GM12878 (cell line): ENCODE results near the gene CFAP74. TPM values are rescaled to one million over a fixed set of nuclear protein-coding genes. Genes with fewer than 3 reads are reported as not detected.

Experiments used
- ATAC-seq: fragments of 200-7000 bp; cut with Tn5 transposase; 3 replicates; pipeline ENCODE4 v1.9.1; 2020; ENCODE audit warnings: mild to moderate bottlenecking, moderate library complexity
- BruUV-seq: library from RNA; stranded (reverse); fragments of 400-500 nt; replicated peaks from 2 replicates; lab custom pipeline; 2021; lab: Mats Ljungman, UMichigan
- CTCF ChIA-PET: fragments of 300-600 bp; sonication (Branson Sonifier 250); formaldehyde crosslinking; extraction: SDS; loops from one replicate; lab custom pipeline; 2021; ENCODE audit warnings: inconsistent platforms; lab: Yijun Ruan, JAX
- POLR2A ChIA-PET: fragments of 350-600 bp; formaldehyde crosslinking; extraction: SDS; loops from one replicate; lab custom pipeline; 2021; ENCODE audit warnings: inconsistent platforms; lab: Charles Lee
- RAD21 ChIA-PET: fragments of 300-600 bp; sonication (Branson Sonifier 250); formaldehyde crosslinking; loops from one replicate; lab custom pipeline; 2023; ENCODE audit warnings: antibody characterized with exemption; ENCODE audit not compliant: unreplicated experiment; lab: Charles Lee
- SMC1A ChIA-PET: fragments of 300-600 bp; sonication (Branson Sonifier 250); formaldehyde crosslinking; loops from one replicate; lab custom pipeline; 2023; ENCODE audit not compliant: unreplicated experiment, uncharacterized antibody; lab: Charles Lee
- DNase-seq: peaks from one replicate; pipeline ENCODE4 v3.0.0-alpha.2; 2011; ENCODE audit warnings: low read depth, low spot score
- FAIRE-seq: peaks from 3 replicates; lab custom pipeline; 2011; peaks lifted over from hg19 to GRCh38; lab: Jason Lieb, UNC
- H2AFZ ChIP-seq: 2 replicates; pipeline ENCODE4 v1.6.0; 2011; ENCODE audit warnings: low read depth, low read length, control low read depth; ENCODE audit not compliant: control insufficient read depth
- H3K27ac ChIP-seq: 2 replicates; pipeline ENCODE4 v1.5.1; 2011; ENCODE audit warnings: control low read depth; ENCODE audit not compliant: control insufficient read depth, insufficient read depth
- H3K27me3 ChIP-seq, 2 experiments: replicated peaks in 1 of 2; 2 replicates each; pipeline versions ENCODE4 v1.6.0 to v1.6.1; 2011; ENCODE audit warnings: low read length in 1 of 2; ENCODE audit not compliant: control insufficient read depth in 2 of 2, insufficient read depth in 2 of 2
- H3K36me3 ChIP-seq, 2 experiments: 2 replicates each; pipeline ENCODE4 v1.5.1; 2011; ENCODE audit warnings: low read length in 1 of 2; ENCODE audit not compliant: control insufficient read depth in 2 of 2, insufficient read depth in 2 of 2
- H3K4me1 ChIP-seq: 2 replicates; pipeline ENCODE4 v1.6.1; 2011; ENCODE audit warnings: mild to moderate bottlenecking, low read length, moderate library complexity, mixed read lengths; ENCODE audit not compliant: control insufficient read depth, insufficient read depth
- H3K4me2 ChIP-seq: 2 replicates; pipeline ENCODE4 v1.6.0; 2011; ENCODE audit warnings: control low read depth; ENCODE audit not compliant: control insufficient read depth, insufficient read depth
- H3K4me3 ChIP-seq: fragments of 200-600 bp; sonication (generic); 2 replicates; pipeline ENCODE4 v1.5.1; 2016
- H3K79me2 ChIP-seq: 2 replicates; pipeline ENCODE4 v1.6.0; 2011; ENCODE audit warnings: low read length; ENCODE audit not compliant: control insufficient read depth, insufficient read depth
- H3K9ac ChIP-seq: 2 replicates; pipeline ENCODE4 v1.8.0; 2011; ENCODE audit warnings: low read length, control low read depth, mixed read lengths; ENCODE audit not compliant: control insufficient read depth, insufficient read depth
- H3K9me3 ChIP-seq: replicated peaks from 3 replicates; pipeline ENCODE4 v1.5.1; 2011; ENCODE audit warnings: mild to moderate bottlenecking, low read length; ENCODE audit not compliant: control insufficient read depth, insufficient read depth
- H4K20me1 ChIP-seq: 2 replicates; pipeline ENCODE4 v1.6.0; 2011; ENCODE audit not compliant: control insufficient read depth, insufficient read depth
- EP300 ChIP-seq, 2 experiments: fragments of 150-350 bp in 1 of 2; IDR thresholded peaks; 2 replicates each; pipeline ENCODE4 v1.6.1; 2011 to 2012; ENCODE audit warnings: low read depth in 2 of 2, low read length in 2 of 2, borderline replicate concordance in 1 of 2, improper control_type of control experiment in 1 of 2, inconsistent platforms in 1 of 2; ENCODE audit not compliant: control insufficient read depth in 1 of 2
- ETV6 ChIP-seq, 2 experiments: fragments of 450-650 bp in 1 of 2; IDR thresholded peaks in 1 of 2; conservative IDR thresholded peaks in 1 of 2; 2 replicates each; pipeline ENCODE4 v1.6.1; 2014; ENCODE audit warnings: antibody characterized with exemption in 1 of 2, borderline replicate concordance in 1 of 2, low read depth in 1 of 2, mild to moderate bottlenecking in 1 of 2, moderate library complexity in 1 of 2
- GATAD2B ChIP-seq: fragments of 450-650 bp; conservative IDR thresholded peaks from 2 replicates; pipeline ENCODE4 v1.6.1; 2017; ENCODE audit warnings: low read depth, mild to moderate bottlenecking, moderate library complexity
- KAT2A ChIP-seq: conservative IDR thresholded peaks from 2 replicates; pipeline ENCODE4 v1.6.1; 2011; ENCODE audit warnings: low read depth, low read length; ENCODE audit not compliant: control insufficient read depth
- MTA3 ChIP-seq: IDR thresholded peaks from 2 replicates; pipeline ENCODE4 v1.6.1; 2012; ENCODE audit warnings: low read length, inconsistent platforms, borderline replicate concordance
- NFYA ChIP-seq: IDR thresholded peaks from 2 replicates; pipeline ENCODE4 v1.6.1; 2011; ENCODE audit warnings: low read depth, mild to moderate bottlenecking, low read length, improper control_type of control experiment, borderline replicate concordance
- NR2C1 ChIP-seq: fragments of 450-650 bp; IDR thresholded peaks from 2 replicates; pipeline ENCODE4 v1.6.1; 2017; ENCODE audit warnings: antibody characterized with exemption, mild to moderate bottlenecking, moderate library complexity
- POU2F2 ChIP-seq: IDR thresholded peaks from 3 replicates; pipeline ENCODE4 v1.6.1; 2011; ENCODE audit warnings: low read depth, mild to moderate bottlenecking, low read length, borderline replicate concordance
- ZNF207 ChIP-seq: fragments of 450-650 bp; IDR thresholded peaks from 2 replicates; pipeline ENCODE4 v1.6.1; 2014; ENCODE audit warnings: antibody characterized with exemption, mild to moderate bottlenecking, borderline replicate concordance
- WGBS: methylation state at CpG from one replicate; pipeline ENCODE4 v1.1.6; 2016; ENCODE audit warnings: low lambda C conversion rate; ENCODE audit not compliant: insufficient replicate concordance, insufficient coverage; ENCODE audit errors: missing lambda C conversion rate; 5-methylcytosine and 5-hydroxymethylcytosine counted together
- in situ Hi-C: fragments of 300-500 bp; cut with MboI; formaldehyde crosslinking; loops from 9 replicates; pipeline ENCODE4 v1.14.3; 2018; ENCODE audit warnings: mixed read lengths
- intact Hi-C: fragments of 100-400 bp; cut with micrococcal nuclease; formaldehyde crosslinking; loops from one replicate; pipeline ENCODE4 v1.14.2; 2022; ENCODE audit not compliant: unreplicated experiment
- polyA plus RNA-seq, 11 experiments: library from polyadenylated mRNA; depleted of rRNA in 4 of 11; unstranded in 6 of 11; stranded (reverse) in 5 of 11; fragments of >200 nt; fragmentation: Nextera tagmentation in 4 of 11; fragmentation: Illumina TruSeq in 1 of 11; extraction: Ambion mirVana in 4 of 11; extraction: Trizol in 1 of 11; gene quantifications; 1 replicate in 1 of 11; 2 replicates in 10 of 11; pipeline versions ENCODE4 v1.2.1 to v1.2.3, GENCODE V29; 2011 to 2016; ENCODE audit warnings: inconsistent platforms in 2 of 11, missing spikeins in 2 of 11, low read depth in 1 of 11
- total RNA-seq, 4 experiments: library from RNA; depleted of rRNA in 3 of 4; stranded (reverse); fragments of >200 nt in 3 of 4; fragmentation: Illumina TruSeq in 1 of 4; extraction: Trizol in 1 of 4; gene quantifications; 2 replicates each; pipeline versions ENCODE4 v1.2.1 to v1.2.3, GENCODE V29; 2013 to 2021
- TF ChIP-seq, protein P1 (sequence below): fragments of 450-650 bp; IDR thresholded peaks from 2 replicates; pipeline ENCODE4 v1.6.1; 2017; ENCODE audit warnings: low read depth, mild to moderate bottlenecking, moderate library complexity
- TF ChIP-seq, protein P2 (sequence below): fragments of 450-650 bp; formaldehyde crosslinking; IDR thresholded peaks from 2 replicates; pipeline ENCODE4 v1.5.0; 2022; ENCODE audit warnings: mild to moderate bottlenecking, missing genetic modification characterization

The CFAP74 gene
- total and polyA plus RNA-seq, 10 of the 15 experiments (the other 5 are each of a cell fraction or from before 2014, with no cell fraction given) = 0.01 TPM; not detected in 9

DNA sequence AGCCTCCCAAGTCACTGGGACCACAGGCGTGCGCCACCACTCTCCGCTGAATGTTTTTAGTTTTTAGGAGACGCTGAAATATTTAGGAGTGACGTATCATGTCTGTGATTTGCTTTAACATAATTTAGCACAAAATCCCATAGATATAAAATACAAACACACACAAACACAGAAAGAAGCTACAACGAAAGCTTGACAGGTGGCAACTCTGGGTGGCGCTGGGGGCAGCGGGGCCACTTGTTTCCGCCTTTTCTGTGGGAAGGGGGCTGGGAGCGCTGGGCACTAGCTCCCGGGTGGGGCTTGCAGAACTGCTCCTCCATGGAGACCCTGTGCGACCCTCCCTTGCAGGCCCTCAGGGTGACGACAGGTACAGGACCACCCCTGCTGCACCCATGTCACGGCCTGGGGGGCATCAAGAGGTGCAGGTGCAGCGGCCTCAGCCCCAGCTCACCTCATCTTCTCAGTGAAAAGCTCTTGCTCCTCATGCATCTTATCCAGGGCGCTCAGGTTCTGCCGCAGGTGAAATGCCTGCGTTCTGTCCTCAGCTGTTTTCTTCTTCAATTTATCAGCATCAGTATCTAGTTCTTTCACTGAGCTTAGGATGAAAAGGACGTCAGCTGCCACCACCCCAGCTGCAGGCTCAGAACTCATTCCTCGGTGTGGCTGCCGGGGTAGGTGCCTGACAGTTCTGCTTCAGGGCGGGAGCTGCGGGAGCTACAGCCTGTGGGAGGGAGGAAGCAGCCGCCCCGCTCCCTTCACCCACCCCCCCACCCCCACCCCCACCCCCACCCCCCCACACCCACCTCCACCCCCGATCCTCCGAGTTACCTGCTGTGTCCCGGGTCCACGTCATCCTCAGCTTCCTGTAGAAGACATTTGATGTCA lies 15.3 kb downstream of the CFAP74 start:
- H3K4me3 ChIP-seq = no peak overlapping the region
- no peaks in the 10 kb centered on the region for H4K20me1 ChIP-seq
- H3K79me2 ChIP-seq = no peaks in the 10 kb centered on the region
- WGBS = 34% methylated on average over 23 of the region's 29 CpGs
- ChIA-PET CTCF (no interaction called here), RAD21 (no interaction called here), SMC1A (no interaction called here), POLR2A (no interaction called here)
- H3K9me3 ChIP-seq = no peaks in the 10 kb centered on the region
- H2AFZ ChIP-seq = no peak overlapping the region
- FAIRE-seq = no peak
- no TSS peak for BruUV-seq
- in situ Hi-C loops (no loop called here), intact Hi-C loops (no loop called here)
- TF ChIP-seq KAT2A = no peak
- no peak for TF ChIP-seq ETV6 (conservative IDR thresholded peaks at IDR 0.05 in 1 of 2, IDR thresholded peaks at IDR 0.05 in 1 of 2; ENCODE audit: borderline replicate concordance in 1 of 2, low read depth in 1 of 2)
- TF ChIP-seq NFYA = no peak
- TF ChIP-seq GATAD2B = no peak
- no peak for TF ChIP-seq POU2F2
- TF ChIP-seq, protein P1, sequence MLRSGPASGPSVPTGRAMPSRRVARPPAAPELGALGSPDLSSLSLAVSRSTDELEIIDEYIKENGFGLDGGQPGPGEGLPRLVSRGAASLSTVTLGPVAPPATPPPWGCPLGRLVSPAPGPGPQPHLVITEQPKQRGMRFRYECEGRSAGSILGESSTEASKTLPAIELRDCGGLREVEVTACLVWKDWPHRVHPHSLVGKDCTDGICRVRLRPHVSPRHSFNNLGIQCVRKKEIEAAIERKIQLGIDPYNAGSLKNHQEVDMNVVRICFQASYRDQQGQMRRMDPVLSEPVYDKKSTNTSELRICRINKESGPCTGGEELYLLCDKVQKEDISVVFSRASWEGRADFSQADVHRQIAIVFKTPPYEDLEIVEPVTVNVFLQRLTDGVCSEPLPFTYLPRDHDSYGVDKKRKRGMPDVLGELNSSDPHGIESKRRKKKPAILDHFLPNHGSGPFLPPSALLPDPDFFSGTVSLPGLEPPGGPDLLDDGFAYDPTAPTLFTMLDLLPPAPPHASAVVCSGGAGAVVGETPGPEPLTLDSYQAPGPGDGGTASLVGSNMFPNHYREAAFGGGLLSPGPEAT = no peak
- no peak for TF ChIP-seq ZNF207
- TF ChIP-seq NR2C1 = no peak
- TF ChIP-seq MTA3 = no peak
- TF ChIP-seq EP300 (IDR thresholded peaks at IDR 0.05; ENCODE audit: borderline replicate concordance in 1 of 2, control insufficient read depth in 1 of 2, low read depth in 2 of 2, low read length in 2 of 2) = no peak
- TF ChIP-seq, protein P2, sequence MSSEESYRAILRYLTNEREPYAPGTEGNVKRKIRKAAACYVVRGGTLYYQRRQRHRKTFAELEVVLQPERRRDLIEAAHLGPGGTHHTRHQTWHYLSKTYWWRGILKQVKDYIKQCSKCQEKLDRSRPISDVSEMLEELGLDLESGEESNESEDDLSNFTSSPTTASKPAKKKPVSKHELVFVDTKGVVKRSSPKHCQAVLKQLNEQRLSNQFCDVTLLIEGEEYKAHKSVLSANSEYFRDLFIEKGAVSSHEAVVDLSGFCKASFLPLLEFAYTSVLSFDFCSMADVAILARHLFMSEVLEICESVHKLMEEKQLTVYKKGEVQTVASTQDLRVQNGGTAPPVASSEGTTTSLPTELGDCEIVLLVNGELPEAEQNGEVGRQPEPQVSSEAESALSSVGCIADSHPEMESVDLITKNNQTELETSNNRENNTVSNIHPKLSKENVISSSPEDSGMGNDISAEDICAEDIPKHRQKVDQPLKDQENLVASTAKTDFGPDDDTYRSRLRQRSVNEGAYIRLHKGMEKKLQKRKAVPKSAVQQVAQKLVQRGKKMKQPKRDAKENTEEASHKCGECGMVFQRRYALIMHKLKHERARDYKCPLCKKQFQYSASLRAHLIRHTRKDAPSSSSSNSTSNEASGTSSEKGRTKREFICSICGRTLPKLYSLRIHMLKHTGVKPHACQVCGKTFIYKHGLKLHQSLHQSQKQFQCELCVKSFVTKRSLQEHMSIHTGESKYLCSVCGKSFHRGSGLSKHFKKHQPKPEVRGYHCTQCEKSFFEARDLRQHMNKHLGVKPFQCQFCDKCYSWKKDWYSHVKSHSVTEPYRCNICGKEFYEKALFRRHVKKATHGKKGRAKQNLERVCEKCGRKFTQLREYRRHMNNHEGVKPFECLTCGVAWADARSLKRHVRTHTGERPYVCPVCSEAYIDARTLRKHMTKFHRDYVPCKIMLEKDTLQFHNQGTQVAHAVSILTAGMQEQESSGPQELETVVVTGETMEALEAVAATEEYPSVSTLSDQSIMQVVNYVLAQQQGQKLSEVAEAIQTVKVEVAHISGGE (CRISPR knock-in tag) = no peak
- H3K4me1 ChIP-seq = no peaks in the 10 kb centered on the region
- H3K9ac ChIP-seq = no peak overlapping the region
- H3K27ac ChIP-seq = no peak overlapping the region
- no peaks in the 10 kb centered on the region for H3K36me3 ChIP-seq
- no peak overlapping the region for H3K4me2 ChIP-seq
- no peak for DNase-seq
- no peak for ATAC-seq
- no peaks in the 10 kb centered on the region for H3K27me3 ChIP-seq
